Lower leg skin (tissue), 3 donors: ENCODE measurements around the gene MICU1.

Source experiments
- POLR2A ChIP-seq, 2 donors: fragments of 450-650 bp; IDR thresholded peaks; one replicate each; pipeline ENCODE4 v1.6.1; 2016 to 2017; ENCODE audit warnings: antibody characterized with exemption in 2 of 2, mild to moderate bottlenecking in 1 of 2, moderate library complexity in 1 of 2
- TF ChIP-seq, protein P1 (sequence below), 3 donors: fragments of 450-650 bp; IDR thresholded peaks; one replicate each; pipeline ENCODE4 v1.5.1; 2016; ENCODE audit warnings: antibody characterized with exemption in 3 of 3, mild to moderate bottlenecking in 3 of 3, moderate library complexity in 2 of 3

DNA sequence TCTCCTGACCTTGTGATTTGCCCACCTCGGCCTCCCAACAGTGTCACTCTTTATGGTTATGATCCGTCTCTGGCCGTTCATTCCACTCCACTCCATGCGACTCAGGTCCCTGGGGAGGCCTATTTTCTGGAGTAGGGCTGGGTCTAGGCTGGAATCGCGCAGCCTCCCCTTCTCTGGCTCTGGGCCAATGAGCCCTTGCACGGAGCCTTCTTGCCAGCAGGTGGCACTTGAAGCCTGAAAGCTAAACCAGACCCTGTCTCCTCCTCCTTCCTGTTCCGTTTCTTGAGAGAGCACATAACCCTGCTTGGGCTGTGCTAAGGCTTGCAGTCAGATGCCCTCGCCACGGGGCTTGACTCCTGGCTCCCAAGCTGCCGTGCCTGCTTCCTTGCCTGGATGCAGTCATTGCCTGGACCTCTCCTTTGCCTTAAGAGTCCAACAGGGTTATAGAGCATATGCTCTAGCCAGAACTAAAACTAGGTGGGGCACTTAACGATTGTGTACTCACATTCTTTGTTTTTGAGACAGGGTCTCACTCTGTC, 261.6 kb downstream of the MICU1 start:
- TF ChIP-seq POLR2A (IDR thresholded peaks at IDR 0.05), result no peak
- TF ChIP-seq, protein P1, sequence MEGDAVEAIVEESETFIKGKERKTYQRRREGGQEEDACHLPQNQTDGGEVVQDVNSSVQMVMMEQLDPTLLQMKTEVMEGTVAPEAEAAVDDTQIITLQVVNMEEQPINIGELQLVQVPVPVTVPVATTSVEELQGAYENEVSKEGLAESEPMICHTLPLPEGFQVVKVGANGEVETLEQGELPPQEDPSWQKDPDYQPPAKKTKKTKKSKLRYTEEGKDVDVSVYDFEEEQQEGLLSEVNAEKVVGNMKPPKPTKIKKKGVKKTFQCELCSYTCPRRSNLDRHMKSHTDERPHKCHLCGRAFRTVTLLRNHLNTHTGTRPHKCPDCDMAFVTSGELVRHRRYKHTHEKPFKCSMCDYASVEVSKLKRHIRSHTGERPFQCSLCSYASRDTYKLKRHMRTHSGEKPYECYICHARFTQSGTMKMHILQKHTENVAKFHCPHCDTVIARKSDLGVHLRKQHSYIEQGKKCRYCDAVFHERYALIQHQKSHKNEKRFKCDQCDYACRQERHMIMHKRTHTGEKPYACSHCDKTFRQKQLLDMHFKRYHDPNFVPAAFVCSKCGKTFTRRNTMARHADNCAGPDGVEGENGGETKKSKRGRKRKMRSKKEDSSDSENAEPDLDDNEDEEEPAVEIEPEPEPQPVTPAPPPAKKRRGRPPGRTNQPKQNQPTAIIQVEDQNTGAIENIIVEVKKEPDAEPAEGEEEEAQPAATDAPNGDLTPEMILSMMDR (IDR thresholded peaks at IDR 0.05), result peak in 1 of 3 donors; percentile 83
